Pericardium fibroblast (primary cell): ENCODE measurements around the gene ATP2A3. TPM values are rescaled to one million over a fixed set of nuclear protein-coding genes. Genes with fewer than 3 reads are reported as not detected.

Experiments
- total RNA-seq: library from RNA; depleted of rRNA; stranded (reverse); fragments of >200 nt; gene quantifications from 2 replicates; pipeline ENCODE4 v1.2.3, GENCODE V29; 2015

The ATP2A3 gene
- under 0.01 and 1.2 TPM in 2 replicates for total RNA-seq

DNA sequence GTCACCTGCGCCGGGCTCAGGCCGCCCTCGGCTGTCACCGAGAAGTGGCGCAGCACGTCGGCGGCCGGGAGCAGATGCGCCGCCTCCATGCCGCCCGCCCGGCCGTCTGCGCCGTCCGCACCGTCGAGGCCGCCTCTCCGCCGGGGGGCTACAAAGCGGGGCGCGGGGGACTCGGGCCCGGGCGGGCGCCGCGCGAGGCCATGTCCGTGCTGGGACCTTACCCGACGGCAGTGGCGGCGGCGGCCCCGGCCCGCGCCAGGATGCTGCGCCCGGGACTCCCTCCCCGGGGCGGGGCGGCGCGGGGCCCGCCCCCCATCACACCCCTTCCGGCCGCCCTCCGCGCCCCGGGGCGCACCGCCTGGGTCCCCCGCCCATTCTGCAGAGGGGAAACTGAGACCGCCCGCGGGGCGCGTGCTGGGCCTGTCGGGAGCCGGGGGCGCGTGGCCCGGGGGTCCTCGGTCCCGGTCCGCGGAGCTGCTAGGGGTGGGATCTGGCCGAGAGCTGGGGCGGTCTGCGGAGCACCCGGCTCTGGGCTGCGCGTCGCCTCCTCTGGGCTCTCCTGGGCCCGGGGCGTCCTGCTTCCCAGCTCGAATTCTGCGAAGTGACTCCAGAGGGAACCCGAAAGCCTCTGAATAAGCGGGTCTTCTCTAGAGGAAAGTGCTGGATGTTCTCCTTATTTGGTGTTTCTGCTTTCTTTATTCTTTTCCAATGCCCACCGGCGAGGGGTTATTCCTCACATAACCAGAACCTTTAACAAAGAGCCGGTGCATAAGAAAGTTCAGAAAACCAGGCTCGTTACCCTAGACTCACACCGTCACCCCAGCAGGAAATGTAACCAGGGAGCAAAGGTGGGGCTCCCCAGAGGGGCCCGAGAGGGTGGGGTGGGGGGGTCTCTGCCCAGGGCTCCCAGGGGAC lies at the start of gene ATP2A3:
Gene ATP2A3 (minus strand): TSS at position 235 of the 915 bp plus-strand sequence. CDS start 146 bp downstream, at position 89.

DNA sequence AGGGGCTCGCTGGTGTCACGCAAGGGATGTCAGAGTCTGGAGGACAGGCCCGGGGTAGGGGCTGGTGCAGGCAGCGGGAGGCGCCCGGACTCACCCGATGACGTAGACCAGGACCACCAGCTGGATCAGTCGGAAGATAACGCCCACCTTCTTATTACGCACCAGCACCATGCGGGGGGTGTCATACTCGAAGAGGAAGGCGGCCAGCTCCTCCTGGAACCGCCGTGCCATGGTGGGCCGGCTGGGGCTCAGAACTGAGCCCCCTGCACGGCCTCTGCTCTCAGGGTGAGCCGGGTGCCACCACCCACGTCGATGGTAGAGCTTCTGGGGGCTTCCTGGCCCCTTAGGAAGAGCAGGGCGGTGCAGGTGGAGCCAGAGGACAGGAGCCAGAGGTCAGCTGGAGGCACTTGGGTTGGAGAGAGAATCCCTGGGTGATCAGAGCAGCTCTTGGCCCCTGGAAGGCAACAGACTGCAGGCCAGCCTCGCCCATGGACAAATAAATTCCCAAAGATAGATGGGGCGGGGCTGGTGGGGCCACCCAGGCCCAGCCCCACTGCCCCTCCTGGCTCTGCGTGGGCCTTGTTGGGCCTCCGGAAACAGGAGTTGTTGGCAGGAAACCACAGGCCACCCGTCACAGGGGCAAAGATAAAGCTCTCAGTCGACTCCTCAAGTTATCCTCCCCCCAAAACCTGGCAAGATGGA lies 48.1 kb downstream of the ATP2A3 start, which contains the start of gene P2RX1:
Gene P2RX1 (minus strand): TSS at position 471 of the 702 bp plus-strand sequence. CDS start 240 bp downstream, at position 231.

DNA sequence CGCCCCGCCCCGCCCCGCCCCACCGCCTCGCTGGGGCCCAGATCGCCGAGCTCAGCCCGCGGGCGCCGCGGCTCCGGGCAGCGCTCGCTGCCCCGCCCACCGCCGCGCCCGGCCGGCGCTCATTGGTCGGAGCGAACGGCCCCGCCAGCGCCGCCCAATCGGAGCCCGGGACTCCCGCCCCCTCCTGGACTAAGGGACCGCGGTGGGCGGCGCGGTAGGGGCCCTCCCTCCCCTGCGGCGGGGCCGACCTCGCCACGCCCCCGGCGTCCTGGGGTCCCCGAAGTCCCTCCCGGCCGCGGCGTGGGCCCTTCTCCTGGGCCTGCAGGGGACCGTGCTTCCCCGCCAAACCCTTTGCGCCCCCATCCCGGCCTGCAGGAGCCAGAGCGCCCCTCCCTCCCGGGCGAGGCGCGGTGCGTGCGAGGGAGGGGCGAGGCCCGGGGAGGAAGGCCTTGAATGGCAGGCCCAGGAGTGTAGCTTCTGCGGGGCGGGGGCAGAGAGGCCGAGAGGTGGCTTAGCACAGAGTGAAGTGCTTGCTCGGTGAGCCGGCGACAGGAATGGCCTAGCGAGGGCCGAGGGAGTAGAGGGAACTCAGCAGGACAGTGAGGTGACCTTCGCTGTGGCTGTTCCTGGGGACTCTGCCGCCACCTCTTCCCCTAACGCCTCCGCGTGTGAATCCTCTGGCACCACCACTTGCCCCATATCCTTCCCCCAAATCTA lies 71.1 kb downstream of the ATP2A3 start, which contains the start of gene CAMKK1:
Gene CAMKK1 (minus strand): TSS at position 51 of the 717 bp plus-strand sequence. CDS start 7,366 bp downstream, outside the sequence.

Other genes with a start within 250 kb of the ATP2A3 start
- 0.47 and 1.4 TPM in 2 replicates for gene HASPIN, start 240.5 kb downstream of the ATP2A3 start, total RNA-seq
- 6.4 and 46.0 TPM in 2 replicates for gene ITGAE, start 163.2 kb downstream of the ATP2A3 start, total RNA-seq
- 9.7 and 16.1 TPM in 2 replicates for gene NCBP3, start 118.2 kb downstream of the ATP2A3 start, total RNA-seq
- 2.0 and 2.6 TPM in 2 replicates for gene CAMKK1, start 71.4 kb downstream of the ATP2A3 start, total RNA-seq
- 0.35 TPM in 1 of 2 replicates, not detected in the other for gene P2RX1, start 48.0 kb downstream of the ATP2A3 start, total RNA-seq
- 14.3 and 16.9 TPM in 2 replicates for gene ZZEF1, start 178.6 kb upstream of the ATP2A3 start, total RNA-seq
- gene CYB5D2, start 178.8 kb upstream of the ATP2A3 start, total RNA-seq, result 28.6 and 32.4 TPM in 2 replicates